ENCODE results near the gene TEX13B. TPM values are rescaled to one million over a fixed set of nuclear protein-coding genes. Genes with fewer than 3 reads are reported as not detected.

The TEX13B gene
- polyA plus RNA-seq: not detected in 2 replicates
- not detected in 2 replicates for polyA minus RNA-seq

DNA sequence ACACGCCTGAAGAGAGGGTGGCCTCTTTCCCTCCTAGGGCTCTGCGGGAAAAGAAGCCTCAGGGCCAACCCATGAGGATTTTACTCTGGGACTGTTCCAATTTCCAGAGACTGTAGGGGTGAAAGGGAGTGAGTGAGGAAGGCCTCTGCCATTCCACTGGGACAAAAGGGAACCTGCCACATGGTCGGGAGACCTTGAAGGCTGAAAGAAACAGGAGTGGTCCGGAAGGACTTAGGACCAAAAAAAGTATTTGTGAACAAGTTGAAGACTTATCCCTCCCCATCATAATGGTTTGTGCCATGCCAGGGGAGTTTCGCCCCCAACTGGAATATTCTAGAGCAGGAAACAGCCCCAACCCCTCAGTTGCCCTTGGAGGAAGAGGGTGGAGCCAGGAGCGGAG lies at the start of gene TEX13B:
Gene TEX13B, minus strand, starts transcription at position 15 of the 400 bp plus-strand sequence. CDS start 243 bp downstream, outside the sequence.
- H3K9ac ChIP-seq (ENCODE audit: low read length): no peak within 1 kb of the TSS
- no peak within 1 kb of the TSS for H3K4me3 ChIP-seq (ENCODE audit: low read length)
- no peaks in the 10 kb centered on the region for H3K9me2 ChIP-seq (ENCODE audit: insufficient read depth, low read length)
- no peak within 1 kb of the TSS for H3K4me2 ChIP-seq (ENCODE audit: low read length)
- no peaks in the 10 kb centered on the region for H3F3A ChIP-seq (ENCODE audit: insufficient read depth, low read length, poor library complexity, severe bottlenecking)
- no peak within 1 kb of the TSS for H2AFZ ChIP-seq (ENCODE audit: low read depth, low read length)
- H3K9me3 ChIP-seq (ENCODE audit: low read length): no peaks in the 10 kb centered on the region
- no peaks in the 10 kb centered on the region for H3K36me3 ChIP-seq (ENCODE audit: insufficient read depth, low read length)
- TF ChIP-seq MXI1 (conservative IDR thresholded peaks at IDR 0.05; ENCODE audit: poor library complexity, severe bottlenecking) (no peak), SMC3 (conservative IDR thresholded peaks at IDR 0.05; ENCODE audit: poor library complexity) (no peak), POLR2AphosphoS5 (IDR thresholded peaks at IDR 0.05) (no peak), CTCF (IDR thresholded peaks at IDR 0.05; ENCODE audit: poor library complexity, severe bottlenecking) (no peak), EZH2 (IDR thresholded peaks at IDR 0.05; ENCODE audit: borderline replicate concordance, insufficient read depth, low read length, poor library complexity, severe bottlenecking) (no peak), TAF1 (IDR thresholded peaks at IDR 0.05; ENCODE audit: low read depth) (no peak), EP300 (conservative IDR thresholded peaks at IDR 0.05; ENCODE audit: poor library complexity, severe bottlenecking) (no peak)
- TF ChIP-seq, protein P1, sequence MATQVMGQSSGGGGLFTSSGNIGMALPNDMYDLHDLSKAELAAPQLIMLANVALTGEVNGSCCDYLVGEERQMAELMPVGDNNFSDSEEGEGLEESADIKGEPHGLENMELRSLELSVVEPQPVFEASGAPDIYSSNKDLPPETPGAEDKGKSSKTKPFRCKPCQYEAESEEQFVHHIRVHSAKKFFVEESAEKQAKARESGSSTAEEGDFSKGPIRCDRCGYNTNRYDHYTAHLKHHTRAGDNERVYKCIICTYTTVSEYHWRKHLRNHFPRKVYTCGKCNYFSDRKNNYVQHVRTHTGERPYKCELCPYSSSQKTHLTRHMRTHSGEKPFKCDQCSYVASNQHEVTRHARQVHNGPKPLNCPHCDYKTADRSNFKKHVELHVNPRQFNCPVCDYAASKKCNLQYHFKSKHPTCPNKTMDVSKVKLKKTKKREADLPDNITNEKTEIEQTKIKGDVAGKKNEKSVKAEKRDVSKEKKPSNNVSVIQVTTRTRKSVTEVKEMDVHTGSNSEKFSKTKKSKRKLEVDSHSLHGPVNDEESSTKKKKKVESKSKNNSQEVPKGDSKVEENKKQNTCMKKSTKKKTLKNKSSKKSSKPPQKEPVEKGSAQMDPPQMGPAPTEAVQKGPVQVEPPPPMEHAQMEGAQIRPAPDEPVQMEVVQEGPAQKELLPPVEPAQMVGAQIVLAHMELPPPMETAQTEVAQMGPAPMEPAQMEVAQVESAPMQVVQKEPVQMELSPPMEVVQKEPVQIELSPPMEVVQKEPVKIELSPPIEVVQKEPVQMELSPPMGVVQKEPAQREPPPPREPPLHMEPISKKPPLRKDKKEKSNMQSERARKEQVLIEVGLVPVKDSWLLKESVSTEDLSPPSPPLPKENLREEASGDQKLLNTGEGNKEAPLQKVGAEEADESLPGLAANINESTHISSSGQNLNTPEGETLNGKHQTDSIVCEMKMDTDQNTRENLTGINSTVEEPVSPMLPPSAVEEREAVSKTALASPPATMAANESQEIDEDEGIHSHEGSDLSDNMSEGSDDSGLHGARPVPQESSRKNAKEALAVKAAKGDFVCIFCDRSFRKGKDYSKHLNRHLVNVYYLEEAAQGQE (IDR thresholded peaks at IDR 0.05; ENCODE audit: borderline replicate concordance): no peak
- no peaks in the 10 kb centered on the region for H3K27me3 ChIP-seq (ENCODE audit: insufficient read depth, low read depth, low read length)
- no peaks in the 10 kb centered on the region for H3K79me2 ChIP-seq (replicated peaks; ENCODE audit: insufficient read depth, low read length)
- H3K27ac ChIP-seq (ENCODE audit: low read length): no peak within 1 kb of the TSS
- no peaks in the 10 kb centered on the region for H4K20me1 ChIP-seq (ENCODE audit: insufficient read depth)

DNA sequence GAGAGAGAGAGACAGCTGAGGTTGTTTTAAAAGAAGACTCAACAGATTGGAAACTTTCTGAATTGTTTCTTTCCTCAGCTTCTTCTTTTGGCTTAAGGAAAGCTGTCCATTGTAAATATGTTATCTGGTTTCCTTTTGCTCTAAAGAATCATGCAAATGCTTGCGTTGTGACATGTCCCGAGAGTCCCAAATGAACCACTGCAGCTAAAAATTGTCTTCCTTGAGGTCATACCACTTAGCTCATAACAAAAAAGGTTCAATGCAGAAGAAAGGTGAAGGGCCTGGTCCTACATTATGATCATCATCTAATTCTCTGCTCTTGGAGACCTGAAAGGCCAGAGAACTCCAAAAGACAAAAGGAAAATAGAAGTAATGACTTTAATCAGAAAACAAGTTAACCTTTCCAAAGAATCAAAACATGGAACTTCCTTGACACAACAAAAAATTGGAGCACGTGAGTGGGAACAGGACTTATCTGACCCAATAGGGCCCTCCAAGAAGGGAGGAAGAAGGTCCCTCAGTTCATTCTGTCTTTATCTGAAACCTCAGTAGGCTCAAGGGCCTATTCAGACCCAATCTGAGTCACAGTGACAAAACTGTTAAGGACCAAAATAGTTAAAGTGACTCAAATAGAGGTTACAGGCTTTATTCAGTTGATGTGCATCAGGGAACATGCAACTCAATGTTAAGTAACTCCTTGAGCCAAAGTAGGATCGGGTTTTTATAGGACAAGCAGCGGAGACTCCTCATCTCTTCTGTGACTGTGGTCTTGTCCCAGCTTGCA lies 48.0 kb upstream of the TEX13B start:
- Histone ChIP-seq H3K27ac (ENCODE audit: low read length) (no peak overlapping the region), H3K9me3 (ENCODE audit: low read length) (no peaks in the 10 kb centered on the region), H4K20me1 (ENCODE audit: insufficient read depth) (no peaks in the 10 kb centered on the region), H2AFZ (ENCODE audit: low read depth, low read length) (no peak overlapping the region), H3K9ac (ENCODE audit: low read length) (no peak overlapping the region), H3K4me2 (ENCODE audit: low read length) (no peak overlapping the region), H3F3A (ENCODE audit: insufficient read depth, low read length, poor library complexity, severe bottlenecking) (no peaks in the 10 kb centered on the region), H3K36me3 (ENCODE audit: insufficient read depth, low read length) (no peaks in the 10 kb centered on the region), H3K4me3 (ENCODE audit: low read length) (no peak overlapping the region), H3K79me2 (replicated peaks; ENCODE audit: insufficient read depth, low read length) (no peaks in the 10 kb centered on the region), H3K27me3 (ENCODE audit: insufficient read depth, low read depth, low read length) (no peaks in the 10 kb centered on the region), H3K9me2 (ENCODE audit: insufficient read depth, low read length) (no peaks in the 10 kb centered on the region)
- no peak for TF ChIP-seq EP300 (conservative IDR thresholded peaks at IDR 0.05; ENCODE audit: poor library complexity, severe bottlenecking)
- TF ChIP-seq RAD21 (conservative IDR thresholded peaks at IDR 0.05): no peak
- no peak for TF ChIP-seq POLR2AphosphoS5 (IDR thresholded peaks at IDR 0.05)
- TF ChIP-seq MXI1 (conservative IDR thresholded peaks at IDR 0.05; ENCODE audit: poor library complexity, severe bottlenecking): no peak
- no peak for TF ChIP-seq EZH2 (IDR thresholded peaks at IDR 0.05; ENCODE audit: borderline replicate concordance, insufficient read depth, low read length, poor library complexity, severe bottlenecking)
- TF ChIP-seq TAF1 (IDR thresholded peaks at IDR 0.05; ENCODE audit: low read depth): no peak
- TF ChIP-seq, protein P1 (IDR thresholded peaks at IDR 0.05; ENCODE audit: borderline replicate concordance): no peak
- TF ChIP-seq CTCF (IDR thresholded peaks at IDR 0.05; ENCODE audit: poor library complexity, severe bottlenecking): no peak
- TF ChIP-seq SMC3 (conservative IDR thresholded peaks at IDR 0.05; ENCODE audit: poor library complexity): no peak
